Renal pelvis (tissue), 4 donors: ENCODE results near the gene MSH5. TPM values are rescaled to one million over a fixed set of nuclear protein-coding genes. Genes with fewer than 3 reads are reported as not detected.
A peak's percentile ranks its signal among the peaks of the same experiment; 100 is the strongest.
"Not testable (repeated sequence)": the region's sequence is repeated elsewhere in the genome, so short reads cannot be mapped to it uniquely, and the experiment has no call there.

Experiments
- DNase-seq: peaks from one replicate; pipeline ENCODE4 v3.0.0-alpha.2; 2013
- polyA plus RNA-seq, 3 donors: library from polyadenylated mRNA; unstranded; fragments of 120-200 nt; gene quantifications; one replicate each; pipeline ENCODE4 v1.2.1, GENCODE V29; 2013; ENCODE audit not compliant: insufficient read length in 3 of 3

The MSH5 gene
- polyA plus RNA-seq, 3 donors, result 18.1 to 54.6 (median 52.1) TPM

- DNase-seq, result peak; percentile 88
Observed at GRCh38 chr6:31776989-31777666, 37.3 kb downstream of the MSH5 start, which contains the start of gene VWA7. VWA7 (minus strand) TSS chr6:31777328; CDS start chr6:31776779, 549 bp downstream.

- no peak for DNase-seq
Observed at GRCh38 chr6:31777667-31778050, 37.9 kb downstream of the MSH5 start.

GRCh38 chr6:31778193-31778592 lies 38.4 kb downstream of the MSH5 start:
- DNase-seq, result no peak

GRCh38 chr6:31778999-31779885 lies 39.4 kb downstream of the MSH5 start:
- no peak for DNase-seq

GRCh38 chr6:31779908-31780307 lies 40.1 kb downstream of the MSH5 start:
- no peak for DNase-seq

GRCh38 chr6:31780507-31781243 lies 40.9 kb downstream of the MSH5 start:
- DNase-seq, result no peak

GRCh38 chr6:31781244-31782125 lies 41.7 kb downstream of the MSH5 start:
- no peak for DNase-seq

GRCh38 chr6:31782126-31782855 lies 42.5 kb downstream of the MSH5 start:
- no peak for DNase-seq

- DNase-seq, result no peak
Observed at GRCh38 chr6:31784098-31784925, 44.5 kb downstream of the MSH5 start.

GRCh38 chr6:31785475-31785874 lies 45.7 kb downstream of the MSH5 start:
- DNase-seq, result no peak

GRCh38 chr6:31791324-31792089 lies 51.7 kb downstream of the MSH5 start:
- DNase-seq, result peak; percentile 62

- no peak for DNase-seq
Observed at GRCh38 chr6:31792090-31792374, 52.2 kb downstream of the MSH5 start.

- no peak for DNase-seq
Observed at GRCh38 chr6:31792761-31793171, 53.0 kb downstream of the MSH5 start.

GRCh38 chr6:31793927-31794245 lies 54.1 kb downstream of the MSH5 start:
- DNase-seq, result not testable (repeated sequence)

GRCh38 chr6:31794294-31794865 lies 54.6 kb downstream of the MSH5 start:
- DNase-seq, result no peak

GRCh38 chr6:31794866-31795615 lies 55.2 kb downstream of the MSH5 start:
- DNase-seq, result no peak

GRCh38 chr6:31795616-31796298 lies 56.0 kb downstream of the MSH5 start, which contains the start of gene VARS1:
VARS1 (minus strand) TSS chr6:31795752; CDS start chr6:31795217, 535 bp downstream.
- DNase-seq, result peak; percentile 80
